Measurements from ENCODE around the gene TRMT44.
"Not testable (repeated sequence)": the region's sequence is repeated elsewhere in the genome, so short reads cannot be mapped to it uniquely, and the experiment has no call there.

Gene TRMT44

GRCh38 chr4:8440492-8441311, at the start of gene TRMT44, which contains the start of gene ACOX3:
TRMT44 (plus strand) TSS chr4:8440777; CDS start chr4:8440823, 46 bp downstream.
ACOX3 (minus strand) TSS chr4:8440723; CDS start chr4:8416521, 24,202 bp downstream.
- DNase-seq = no peak

- no peak for DNase-seq
These were observed 49.5 kb upstream of the TRMT44 start for GRCh38 chr4:8391071-8391470.

GRCh38 chr4:8391972-8392371, 48.6 kb upstream of the TRMT44 start:
- DNase-seq = no peak

- no peak for DNase-seq
These were observed 47.9 kb upstream of the TRMT44 start for GRCh38 chr4:8392591-8393190.

- DNase-seq = no peak
These were observed 47.0 kb upstream of the TRMT44 start for GRCh38 chr4:8393593-8394038.

- DNase-seq = no peak
These were observed 46.5 kb upstream of the TRMT44 start for GRCh38 chr4:8394061-8394519.

GRCh38 chr4:8394806-8395205, 45.8 kb upstream of the TRMT44 start:
- no peak for DNase-seq

GRCh38 chr4:8395504-8396296, 44.9 kb upstream of the TRMT44 start:
- no peak for DNase-seq

GRCh38 chr4:8396762-8397406, 43.7 kb upstream of the TRMT44 start:
- no peak for DNase-seq

GRCh38 chr4:8398347-8398746, 42.2 kb upstream of the TRMT44 start:
- DNase-seq = no peak

- DNase-seq = no peak
These were observed 41.3 kb upstream of the TRMT44 start for GRCh38 chr4:8399298-8399697.

- DNase-seq = no peak
These were observed 39.8 kb upstream of the TRMT44 start for GRCh38 chr4:8400632-8401325.

GRCh38 chr4:8401665-8402064, 38.9 kb upstream of the TRMT44 start:
- no peak for DNase-seq

GRCh38 chr4:8402181-8402597, 38.4 kb upstream of the TRMT44 start:
- no peak for DNase-seq

- DNase-seq = no peak
These were observed 37.9 kb upstream of the TRMT44 start for GRCh38 chr4:8402640-8403039.

GRCh38 chr4:8403173-8403753, 37.3 kb upstream of the TRMT44 start:
- DNase-seq = no peak

GRCh38 chr4:8403976-8404375, 36.6 kb upstream of the TRMT44 start:
- no peak for DNase-seq

- no peak for DNase-seq
These were observed 35.6 kb upstream of the TRMT44 start for GRCh38 chr4:8404791-8405515.

GRCh38 chr4:8405516-8405875, 35.1 kb upstream of the TRMT44 start:
- DNase-seq = no peak

GRCh38 chr4:8406887-8407286, 33.7 kb upstream of the TRMT44 start:
- DNase-seq = not testable (repeated sequence)

- DNase-seq = no peak
These were observed 33.3 kb upstream of the TRMT44 start for GRCh38 chr4:8407316-8407715.

All from NCI-H1436 treated with DMSO at 0.1 percent for 48 hours (cell line).